ENCODE data around the gene EBF4. TPM values are rescaled to one million over a fixed set of nuclear protein-coding genes. Genes with fewer than 3 reads are reported as not detected.

Gene EBF4
- total and polyA plus RNA-seq, 2 experiments from 2014 or later = 18.8 to 24.2 TPM

- H3K27ac ChIP-seq = peak overlapping the region; percentile 85
- no peaks in the 10 kb centered on the region for H3K9me3 ChIP-seq (ENCODE audit: low read depth)
- H3K4me3 ChIP-seq = peak overlapping the region; percentile 75
- TF ChIP-seq, protein P1, sequence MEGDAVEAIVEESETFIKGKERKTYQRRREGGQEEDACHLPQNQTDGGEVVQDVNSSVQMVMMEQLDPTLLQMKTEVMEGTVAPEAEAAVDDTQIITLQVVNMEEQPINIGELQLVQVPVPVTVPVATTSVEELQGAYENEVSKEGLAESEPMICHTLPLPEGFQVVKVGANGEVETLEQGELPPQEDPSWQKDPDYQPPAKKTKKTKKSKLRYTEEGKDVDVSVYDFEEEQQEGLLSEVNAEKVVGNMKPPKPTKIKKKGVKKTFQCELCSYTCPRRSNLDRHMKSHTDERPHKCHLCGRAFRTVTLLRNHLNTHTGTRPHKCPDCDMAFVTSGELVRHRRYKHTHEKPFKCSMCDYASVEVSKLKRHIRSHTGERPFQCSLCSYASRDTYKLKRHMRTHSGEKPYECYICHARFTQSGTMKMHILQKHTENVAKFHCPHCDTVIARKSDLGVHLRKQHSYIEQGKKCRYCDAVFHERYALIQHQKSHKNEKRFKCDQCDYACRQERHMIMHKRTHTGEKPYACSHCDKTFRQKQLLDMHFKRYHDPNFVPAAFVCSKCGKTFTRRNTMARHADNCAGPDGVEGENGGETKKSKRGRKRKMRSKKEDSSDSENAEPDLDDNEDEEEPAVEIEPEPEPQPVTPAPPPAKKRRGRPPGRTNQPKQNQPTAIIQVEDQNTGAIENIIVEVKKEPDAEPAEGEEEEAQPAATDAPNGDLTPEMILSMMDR (IDR thresholded peaks at IDR 0.05; ENCODE audit: low read depth, low read length) = no peak
- no peaks in the 10 kb centered on the region for H3K27me3 ChIP-seq
- H3K36me3 ChIP-seq = peaks cover 44% of the 10 kb centered on the region
- H3K4me1 ChIP-seq (ENCODE audit: low read depth) = no peaks in the 10 kb centered on the region
- DNase-seq (ENCODE audit: low read depth in 1 of 2, low spot score in 1 of 2) = no peak
Observed at GRCh38 chr20:2653556-2654383, 38.8 kb upstream of the EBF4 start.

- Histone ChIP-seq H3K27me3 (no peaks in the 10 kb centered on the region), H3K4me3 (no peak overlapping the region), H3K36me3 (peaks cover 49% of the 10 kb centered on the region), H3K27ac (no peak overlapping the region), H3K9me3 (ENCODE audit: low read depth) (no peaks in the 10 kb centered on the region), H3K4me1 (ENCODE audit: low read depth) (no peaks in the 10 kb centered on the region)
- TF ChIP-seq, protein P1 (IDR thresholded peaks at IDR 0.05; ENCODE audit: low read depth, low read length) = no peak
- DNase-seq (ENCODE audit: low read depth in 1 of 2, low spot score in 1 of 2) = no peak
Observed at GRCh38 chr20:2654384-2654822, 38.2 kb upstream of the EBF4 start.

GRCh38 chr20:2654831-2655230, 37.7 kb upstream of the EBF4 start:
- Histone ChIP-seq H3K27me3 (no peaks in the 10 kb centered on the region), H3K4me1 (ENCODE audit: low read depth) (no peaks in the 10 kb centered on the region), H3K4me3 (no peak overlapping the region), H3K36me3 (peaks cover 50% of the 10 kb centered on the region), H3K9me3 (ENCODE audit: low read depth) (no peaks in the 10 kb centered on the region), H3K27ac (no peak overlapping the region)
- TF ChIP-seq, protein P1 (IDR thresholded peaks at IDR 0.05; ENCODE audit: low read depth, low read length) = no peak
- DNase-seq (ENCODE audit: low read depth in 1 of 2, low spot score in 1 of 2) = no peak

DNA sequence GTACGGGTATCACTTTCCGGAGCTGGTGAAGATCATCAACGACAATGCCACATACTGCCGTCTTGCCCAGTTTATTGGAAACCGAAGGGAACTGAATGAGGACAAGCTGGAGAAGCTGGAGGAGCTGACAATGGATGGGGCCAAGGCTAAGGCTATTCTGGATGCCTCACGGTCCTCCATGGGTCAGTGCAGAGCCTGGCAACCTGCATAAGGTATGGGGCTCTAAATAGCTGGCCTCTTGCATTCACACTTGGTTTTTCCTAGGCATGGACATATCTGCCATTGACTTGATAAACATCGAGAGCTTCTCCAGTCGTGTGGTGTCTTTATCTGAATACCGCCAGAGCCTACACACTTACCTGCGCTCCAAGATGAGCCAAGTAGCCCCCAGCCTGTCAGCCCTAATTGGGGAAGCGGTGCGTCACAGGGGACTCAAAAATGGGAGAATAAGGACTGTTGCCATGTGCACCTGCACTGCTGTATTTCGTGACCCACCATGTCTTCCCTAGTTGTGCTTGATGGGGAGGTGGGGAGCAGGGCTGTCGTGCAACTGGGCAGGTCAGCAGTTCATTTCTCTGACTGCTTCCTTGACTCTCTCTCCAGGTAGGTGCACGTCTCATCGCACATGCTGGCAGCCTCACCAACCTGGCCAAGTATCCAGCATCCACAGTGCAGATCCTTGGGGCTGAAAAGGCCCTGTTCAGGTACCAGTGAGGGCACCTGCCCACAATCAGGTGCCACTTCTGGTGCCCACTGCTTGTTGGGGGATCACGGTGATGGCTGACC, 37.1 kb upstream of the EBF4 start:
- peaks cover 53% of the 10 kb centered on the region for H3K36me3 ChIP-seq
- H3K4me3 ChIP-seq = no peak overlapping the region
- H3K27ac ChIP-seq = no peak overlapping the region
- H3K27me3 ChIP-seq = no peaks in the 10 kb centered on the region
- DNase-seq (ENCODE audit: low read depth in 1 of 2, low spot score in 1 of 2) = no peak
- TF ChIP-seq, protein P1 (IDR thresholded peaks at IDR 0.05; ENCODE audit: low read depth, low read length) = no peak
- no peaks in the 10 kb centered on the region for H3K4me1 ChIP-seq (ENCODE audit: low read depth)
- no peaks in the 10 kb centered on the region for H3K9me3 ChIP-seq (ENCODE audit: low read depth)

- H3K4me3 ChIP-seq = no peak overlapping the region
- no peaks in the 10 kb centered on the region for H3K27me3 ChIP-seq
- DNase-seq (ENCODE audit: low read depth in 1 of 2, low spot score in 1 of 2) = no peak
- no peaks in the 10 kb centered on the region for H3K4me1 ChIP-seq (ENCODE audit: low read depth)
- H3K9me3 ChIP-seq (ENCODE audit: low read depth) = no peaks in the 10 kb centered on the region
- TF ChIP-seq, protein P1 (IDR thresholded peaks at IDR 0.05; ENCODE audit: low read depth, low read length) = no peak
- peaks cover 53% of the 10 kb centered on the region for H3K36me3 ChIP-seq
- no peak overlapping the region for H3K27ac ChIP-seq
Observed at GRCh38 chr20:2656471-2657117, 36.0 kb upstream of the EBF4 start.
